Esophagus squamous epithelium (tissue), 5 donors: ENCODE measurements around the gene PDSS2. TPM values are rescaled to one million over a fixed set of nuclear protein-coding genes. Genes with fewer than 3 reads are reported as not detected.

ENCODE experiments used
- DNase-seq: peaks from one replicate; lab custom pipeline; 2025; lab: John Stamatoyannopoulos, UW
- H3K27ac ChIP-seq, 4 donors: fragments of 200-600 bp; sonication (generic); one replicate each; pipeline ENCODE4 v1.5.1; 2016 to 2019; ENCODE audit warnings: mild to moderate bottlenecking in 1 of 4
- H3K27me3 ChIP-seq, 4 donors: fragments of 200-600 bp; sonication (generic); 1 replicate in 3 of 4; 2 replicates in 1 of 4; pipeline versions ENCODE4 v1.5.1 to v1.6.0; 2017 to 2021; ENCODE audit warnings: antibody characterized with exemption in 1 of 4
- H3K36me3 ChIP-seq, 3 donors: fragments of 200-600 bp; sonication (generic); one replicate each; pipeline ENCODE4 v1.5.1; 2016 to 2019
- H3K4me1 ChIP-seq, 3 donors: fragments of 200-600 bp; sonication (generic); one replicate each; pipeline ENCODE4 v1.5.1; 2017 to 2019
- H3K4me3 ChIP-seq, 4 donors: fragments of 200-600 bp; sonication (generic); 1 replicate in 3 of 4; 2 replicates in 1 of 4; pipeline ENCODE4 v1.5.1; 2016 to 2019; ENCODE audit warnings: mild to moderate bottlenecking in 2 of 4, moderate library complexity in 1 of 4
- H3K9me3 ChIP-seq, 3 donors: fragments of 200-600 bp; sonication (generic); one replicate each; pipeline ENCODE4 v1.5.1; 2016 to 2019
- CTCF ChIP-seq, 6 experiments: fragments of 450-650 bp in 4 of 6; fragments of 200-600 bp in 2 of 6; sonication (generic) in 2 of 6; IDR thresholded peaks; one replicate each; pipeline ENCODE4 v1.5.1; 2016 to 2019; ENCODE audit warnings: antibody characterized with exemption in 6 of 6, mild to moderate bottlenecking in 4 of 6, moderate library complexity in 4 of 6
- POLR2A ChIP-seq, 4 donors: fragments of 450-650 bp; IDR thresholded peaks; one replicate each; pipeline ENCODE4 v1.6.1; 2017; ENCODE audit warnings: antibody characterized with exemption in 4 of 4, mild to moderate bottlenecking in 4 of 4, moderate library complexity in 3 of 4
- WGBS, 2 donors: methylation state at CpG; one replicate each; pipeline ENCODE4 v1.1.5; 2018; 5-methylcytosine and 5-hydroxymethylcytosine counted together
- intact Hi-C: fragments of 100-400 bp; cut with DNase I; formaldehyde crosslinking; loops from one replicate; pipeline ENCODE4 v1.15.0; 2022
- total RNA-seq, 4 donors: library from RNA; depleted of rRNA; stranded (reverse); fragments of >200 nt; gene quantifications; one replicate each; pipeline ENCODE4 v1.1.0, GENCODE V29; 2016
- donor health status: DM: yes; HTN: yes; CAD: no.

The PDSS2 gene
- total RNA-seq, 4 donors from 2014 or later: 7.0 to 15.9 (median 12.3) TPM

- intact Hi-C loops: no loop called here
- H3K36me3 ChIP-seq: no peaks in the 10 kb centered on the region
- no peak overlapping the region for H3K4me3 ChIP-seq
- H3K4me1 ChIP-seq: no peaks in the 10 kb centered on the region
- no peak overlapping the region for H3K27ac ChIP-seq
- H3K9me3 ChIP-seq: no peaks in the 10 kb centered on the region
- DNase-seq: no peak
- no peaks in the 10 kb centered on the region for H3K27me3 ChIP-seq
- no peak for TF ChIP-seq POLR2A (IDR thresholded peaks at IDR 0.05)
- no peak for TF ChIP-seq CTCF (IDR thresholded peaks at IDR 0.05)
These were observed 18.4 kb downstream of the PDSS2 start for GRCh38 chr6:107440936-107441335.

GRCh38 chr6:107439406-107439805 is 20.0 kb downstream of the PDSS2 start:
- Histone ChIP-seq H3K27ac (no peak overlapping the region), H3K4me3 (no peak overlapping the region), H3K36me3 (no peaks in the 10 kb centered on the region), H3K4me1 (no peaks in the 10 kb centered on the region), H3K27me3 (no peaks in the 10 kb centered on the region), H3K9me3 (no peaks in the 10 kb centered on the region)
- no peak for DNase-seq
- intact Hi-C loops: no loop called here
- TF ChIP-seq POLR2A (IDR thresholded peaks at IDR 0.05) (no peak), CTCF (IDR thresholded peaks at IDR 0.05) (no peak)
- WGBS, 2 donors: 0 to 90% methylated on average over 1 of the region's 1 CpG

GRCh38 chr6:107437691-107438090 is 21.7 kb downstream of the PDSS2 start:
- no peak for DNase-seq
- Histone ChIP-seq H3K4me1 (no peaks in the 10 kb centered on the region), H3K36me3 (no peaks in the 10 kb centered on the region), H3K9me3 (no peaks in the 10 kb centered on the region), H3K27ac (no peak overlapping the region), H3K27me3 (no peaks in the 10 kb centered on the region), H3K4me3 (no peak overlapping the region)
- TF ChIP-seq CTCF (IDR thresholded peaks at IDR 0.05) (no peak), POLR2A (IDR thresholded peaks at IDR 0.05) (no peak)
- WGBS, 2 donors: 84 to 90% methylated on average over 5 of the region's 5 CpGs
- intact Hi-C loops: no loop called here

GRCh38 chr6:107436881-107437280 is 22.5 kb downstream of the PDSS2 start:
- H3K9me3 ChIP-seq: no peaks in the 10 kb centered on the region
- H3K4me1 ChIP-seq: no peaks in the 10 kb centered on the region
- no peaks in the 10 kb centered on the region for H3K36me3 ChIP-seq
- no peak for DNase-seq
- H3K27ac ChIP-seq: no peak overlapping the region
- TF ChIP-seq POLR2A (IDR thresholded peaks at IDR 0.05) (no peak), CTCF (IDR thresholded peaks at IDR 0.05) (no peak)
- no peak overlapping the region for H3K4me3 ChIP-seq
- 94 to 99% methylated on average over 4 of the region's 4 CpGs for WGBS, 2 donors
- intact Hi-C loops: no loop called here
- H3K27me3 ChIP-seq: no peaks in the 10 kb centered on the region

GRCh38 chr6:107435798-107436197 is 23.6 kb downstream of the PDSS2 start:
- Histone ChIP-seq H3K4me1 (no peaks in the 10 kb centered on the region), H3K9me3 (no peaks in the 10 kb centered on the region), H3K36me3 (no peaks in the 10 kb centered on the region), H3K4me3 (no peak overlapping the region), H3K27ac (no peak overlapping the region), H3K27me3 (no peaks in the 10 kb centered on the region)
- WGBS, 2 donors: 44 to 59% methylated on average over 3 of the region's 3 CpGs
- intact Hi-C loops: no loop called here
- no peak for DNase-seq
- no peak for TF ChIP-seq CTCF (IDR thresholded peaks at IDR 0.05)
